AG08395 (cell line): ENCODE measurements around the gene RFX2.
"Not testable (repeated sequence)": the region's sequence is repeated elsewhere in the genome, so short reads cannot be mapped to it uniquely, and the experiment has no call there.

ENCODE experiments used
- DNase-seq: peaks from one replicate; pipeline ENCODE4 v3.0.0; 2012; ENCODE audit warnings: mixed read lengths, low spot score

Gene RFX2

DNA sequence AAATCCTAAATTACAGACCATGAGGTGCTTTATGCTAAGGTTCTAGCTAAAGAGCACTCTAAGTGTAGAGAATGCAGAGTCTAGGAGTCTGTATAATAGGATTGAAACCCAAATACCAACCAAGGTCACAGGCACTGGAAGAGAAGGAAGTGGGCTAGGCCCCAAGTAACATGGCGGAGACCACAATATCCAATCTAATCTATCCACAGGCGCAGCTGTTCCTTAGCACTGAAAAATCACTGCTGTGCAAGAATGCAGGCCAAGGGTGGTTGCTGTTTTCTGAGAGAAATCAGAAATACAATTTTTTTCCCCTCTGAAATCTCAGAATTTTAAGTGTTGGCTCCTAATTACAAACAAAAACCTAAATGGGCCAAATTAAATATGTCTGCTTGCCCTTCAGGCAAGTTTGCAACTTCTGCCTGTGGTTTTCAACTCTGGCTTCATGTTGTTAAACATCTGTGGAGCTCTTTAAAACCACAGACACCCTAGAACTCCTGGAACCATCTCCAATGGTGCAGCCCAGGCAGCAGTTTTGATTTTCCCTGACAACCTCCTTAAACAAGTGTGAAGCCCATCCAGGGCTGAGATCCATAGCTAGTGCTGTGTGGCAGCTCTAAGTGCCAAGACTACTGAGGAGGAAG is 138.5 kb downstream of the RFX2 start:
- no peak for DNase-seq

DNA sequence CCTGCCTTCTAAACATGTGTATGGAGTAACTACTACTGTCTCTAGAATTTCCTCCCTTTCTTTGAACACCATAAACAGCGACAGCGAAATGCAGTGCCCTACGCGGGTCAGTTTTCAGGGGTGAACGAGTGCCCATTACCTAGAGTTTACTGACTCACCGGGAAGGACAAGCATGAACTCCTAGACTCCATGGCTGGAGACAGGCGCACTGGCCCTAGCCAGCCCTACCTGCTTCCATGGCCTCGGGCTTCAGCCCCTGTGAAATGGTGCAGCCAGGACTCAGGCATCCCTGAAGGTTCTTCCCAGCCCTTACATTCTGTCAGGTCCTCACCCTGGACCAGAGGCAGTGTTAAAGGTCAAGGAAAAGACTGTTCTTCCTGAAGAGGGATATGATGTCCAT is 140.8 kb downstream of the RFX2 start:
- no peak for DNase-seq

DNA sequence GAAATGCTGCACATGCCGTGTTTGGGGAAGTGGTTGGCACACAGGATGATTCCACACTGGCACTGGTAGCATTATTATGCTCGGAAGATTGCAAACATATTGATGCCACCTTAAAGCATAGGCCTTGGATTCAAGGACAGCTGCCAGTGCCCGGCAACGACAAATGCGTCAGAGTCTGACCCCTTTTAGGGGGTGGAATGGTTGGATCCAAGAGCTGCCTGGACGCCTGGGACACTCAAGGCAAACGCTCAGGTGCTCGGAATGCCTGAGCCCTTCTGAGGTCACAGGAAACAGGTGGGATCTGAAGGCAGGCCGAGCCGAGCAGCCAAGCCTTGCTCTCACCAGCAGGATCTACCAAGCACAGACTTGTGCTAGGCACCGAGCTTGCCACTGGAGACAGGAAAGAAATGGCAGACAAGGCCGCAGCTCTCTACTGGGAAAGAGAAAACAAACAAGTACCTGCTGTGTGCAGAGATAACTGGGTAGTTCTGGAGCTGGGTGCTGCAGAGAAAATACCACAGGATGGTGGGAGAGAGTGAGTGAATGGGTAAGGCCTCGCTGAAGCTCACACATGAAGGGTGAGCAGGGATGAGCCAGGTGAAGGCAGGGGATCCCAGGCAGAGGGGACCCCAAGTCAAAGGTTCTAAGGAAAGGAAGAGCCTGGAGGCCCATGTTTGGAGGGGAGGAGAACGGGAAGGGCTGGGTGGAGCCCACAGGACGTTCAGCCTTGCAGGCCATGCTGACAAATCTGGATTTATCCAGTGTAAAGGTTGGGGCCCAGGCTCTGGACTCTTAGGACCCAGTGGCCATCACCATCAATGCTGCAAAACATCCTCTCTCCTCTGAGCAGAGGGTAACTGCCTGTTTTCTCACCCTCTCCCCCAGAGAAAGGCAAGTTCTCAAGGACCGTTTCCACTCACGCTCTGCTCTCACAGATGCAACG is 141.6 kb downstream of the RFX2 start:
- DNase-seq: no peak

- DNase-seq: peak; percentile 85
Measured at GRCh38 chr19:5967994-5968430, 142.3 kb downstream of the RFX2 start.

GRCh38 chr19:5967571-5967970 is 142.7 kb downstream of the RFX2 start:
- DNase-seq: no peak

DNA sequence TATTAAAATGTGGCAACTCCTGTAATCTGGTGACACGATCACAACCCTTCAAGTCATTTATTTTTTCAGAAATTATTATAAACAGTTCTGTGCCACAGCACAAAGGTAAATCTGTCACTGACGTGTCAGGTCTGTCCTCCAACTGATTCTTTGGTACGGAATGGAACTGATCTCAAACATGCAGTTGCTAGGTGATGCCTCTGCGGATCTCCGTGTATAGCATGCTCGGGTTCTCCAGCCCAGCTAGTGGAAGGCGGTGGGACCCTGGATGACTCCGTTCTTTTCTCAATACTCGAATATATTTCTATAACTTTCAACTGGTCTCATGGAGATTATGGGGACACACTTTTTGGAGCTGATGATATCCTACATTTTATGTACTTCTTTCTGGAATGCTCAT is 143.4 kb downstream of the RFX2 start:
- DNase-seq: no peak

DNA sequence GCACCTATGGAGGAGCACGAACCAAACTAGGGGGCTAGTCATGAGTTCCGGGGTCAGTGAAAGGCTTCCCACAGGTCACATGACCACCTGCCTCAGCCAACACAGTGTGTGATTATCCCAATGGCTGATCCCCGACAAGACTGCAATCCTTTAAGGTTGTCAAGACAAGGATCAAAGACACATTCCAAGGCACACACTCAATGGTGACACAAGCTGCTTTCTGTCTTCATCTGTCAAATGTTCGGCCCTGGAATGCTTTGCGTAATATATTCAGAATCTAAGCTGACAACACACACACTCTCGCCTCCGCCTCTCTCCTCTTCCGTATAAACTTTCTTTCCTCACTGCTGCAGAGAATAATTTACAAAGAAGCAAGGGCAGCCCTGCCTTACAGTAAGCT is 144.1 kb downstream of the RFX2 start:
- DNase-seq: peak; percentile 49

DNA sequence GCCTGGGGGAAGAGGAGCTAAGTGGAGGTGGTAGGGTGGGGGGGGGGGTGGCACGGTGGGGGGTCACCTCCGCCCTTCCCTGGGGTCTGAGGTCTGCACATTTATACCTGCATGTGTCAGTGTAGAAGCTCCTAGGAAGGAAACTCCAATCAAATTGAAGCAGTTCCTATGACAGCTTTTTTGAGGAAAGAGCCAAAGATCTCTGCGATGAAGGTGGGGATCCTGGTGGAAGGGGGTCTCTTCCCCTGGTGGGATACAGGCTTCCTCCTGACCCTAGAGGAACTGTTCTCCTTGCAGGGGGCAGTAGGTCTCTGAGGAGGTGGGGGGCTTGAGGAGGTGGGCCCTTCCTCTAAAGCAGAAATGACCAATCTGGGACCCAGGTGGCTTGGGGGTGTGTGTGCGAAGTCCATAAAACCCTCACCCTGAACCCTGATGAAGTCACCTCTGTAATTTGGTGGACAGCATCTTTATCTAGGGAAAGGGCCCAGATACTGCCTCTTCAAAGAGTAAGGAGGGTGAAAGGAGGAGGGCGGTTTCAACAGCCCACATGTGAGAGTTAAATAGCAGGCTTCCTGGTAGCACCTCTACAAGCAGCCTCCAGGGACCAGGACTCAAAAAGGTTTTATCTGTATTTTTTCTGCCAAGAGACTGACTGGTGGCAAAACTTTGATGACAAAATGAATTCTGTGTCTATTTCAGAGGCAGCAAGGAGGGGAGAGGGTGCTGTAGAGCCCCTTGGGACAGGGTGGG is 145.3 kb downstream of the RFX2 start:
- DNase-seq: no peak

DNA sequence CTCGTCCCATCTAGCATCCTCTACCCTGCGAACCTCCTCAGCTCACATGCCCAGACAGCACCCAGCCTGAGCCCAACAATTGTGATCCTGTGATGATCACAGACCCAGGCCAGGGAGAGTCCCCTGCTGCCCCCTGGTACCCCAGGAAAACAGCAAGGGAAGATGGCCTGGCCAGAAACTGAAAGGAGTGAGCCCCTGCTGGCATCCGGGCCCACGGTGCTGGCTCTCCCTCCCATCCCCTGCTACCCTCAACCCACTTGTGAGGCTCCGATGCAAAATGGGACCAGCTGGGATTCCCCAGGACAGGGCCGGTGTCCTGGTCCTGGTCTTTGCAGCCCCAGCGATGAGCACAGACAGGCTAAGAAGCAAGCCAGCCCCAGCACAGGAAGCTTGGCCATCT is 146.4 kb downstream of the RFX2 start:
- DNase-seq: no peak

- DNase-seq: not testable (repeated sequence)
Measured at GRCh38 chr19:5963259-5963658, 147.0 kb downstream of the RFX2 start.

- DNase-seq: peak; percentile 70
Measured at GRCh38 chr19:5961969-5962945, 148.0 kb downstream of the RFX2 start.

- DNase-seq: not testable (repeated sequence)
Measured at GRCh38 chr19:5961641-5961968, 148.7 kb downstream of the RFX2 start.

- DNase-seq: no peak
Measured at GRCh38 chr19:5960005-5961001, 150.0 kb downstream of the RFX2 start.

DNA sequence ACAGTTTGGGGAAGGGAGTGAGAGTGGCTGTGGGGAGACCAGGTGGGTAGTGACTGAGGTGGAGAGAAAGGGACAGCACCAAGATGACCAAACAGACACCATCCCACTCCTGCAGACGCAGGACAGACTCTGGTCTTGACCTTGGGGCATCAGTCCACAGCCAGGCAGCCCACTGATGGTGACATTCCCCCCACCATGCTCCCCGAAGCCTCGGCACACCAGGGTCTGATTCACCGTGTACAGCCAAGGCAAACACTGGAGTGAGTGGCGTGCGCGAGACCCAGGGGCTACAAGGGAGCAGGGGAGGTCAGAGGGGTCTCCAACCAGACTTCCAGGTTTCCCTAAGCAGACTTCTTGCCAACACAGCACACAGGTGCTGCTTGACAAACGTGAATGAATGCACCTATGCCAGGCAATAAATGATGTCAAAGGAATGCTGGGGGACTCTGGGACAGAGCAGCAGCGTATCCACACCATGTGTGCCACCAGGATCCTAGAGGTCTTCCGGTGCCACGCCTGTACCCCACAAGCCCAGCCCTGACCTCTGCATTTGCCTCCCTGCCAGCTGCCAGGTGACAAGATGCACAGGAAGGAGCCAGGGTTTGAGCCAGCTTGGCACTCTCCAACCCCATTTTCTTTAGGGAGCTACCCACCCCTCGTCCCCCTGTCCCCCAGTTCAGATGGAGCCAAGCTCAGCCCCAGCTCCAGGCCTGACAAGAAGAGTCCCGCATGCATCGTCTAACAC is 150.9 kb downstream of the RFX2 start:
- no peak for DNase-seq

DNA sequence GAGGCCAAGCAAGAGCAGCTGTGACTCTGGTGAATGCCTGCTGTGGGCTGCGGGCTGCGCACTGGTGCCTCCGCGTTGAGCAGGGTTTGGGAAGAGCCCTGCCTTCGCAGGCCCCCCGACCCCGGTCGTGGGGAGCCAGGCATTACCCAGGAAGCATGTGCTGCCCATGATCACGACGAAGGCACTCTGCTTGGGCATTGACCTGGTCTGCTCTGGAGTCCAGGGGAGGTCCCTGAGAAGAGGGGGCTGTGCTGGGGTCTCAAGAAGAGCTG is 151.5 kb downstream of the RFX2 start:
- no peak for DNase-seq

GRCh38 chr19:5958074-5958850 is 152.0 kb downstream of the RFX2 start:
- DNase-seq: no peak

- DNase-seq: no peak
Measured at GRCh38 chr19:5957170-5957569, 153.1 kb downstream of the RFX2 start.

DNA sequence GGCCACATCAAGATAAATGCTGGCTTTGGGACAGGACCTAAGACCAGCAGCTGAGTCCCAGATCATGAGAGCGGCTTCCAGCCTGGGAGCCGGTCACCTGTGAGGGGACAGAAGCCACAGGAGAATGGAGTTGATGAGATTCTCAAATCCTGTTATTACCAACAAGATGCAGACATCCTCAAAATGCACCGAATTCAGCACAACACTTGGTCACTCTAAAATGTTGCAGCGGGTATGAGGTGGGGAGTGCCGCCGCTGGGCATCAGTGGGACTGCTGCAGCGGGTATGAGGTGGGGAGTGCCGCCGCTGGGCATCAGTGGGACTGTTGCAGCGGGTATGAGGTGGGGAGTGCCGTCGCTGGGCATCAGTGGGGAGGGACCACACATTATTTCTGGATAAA is 153.6 kb downstream of the RFX2 start:
- no peak for DNase-seq

DNA sequence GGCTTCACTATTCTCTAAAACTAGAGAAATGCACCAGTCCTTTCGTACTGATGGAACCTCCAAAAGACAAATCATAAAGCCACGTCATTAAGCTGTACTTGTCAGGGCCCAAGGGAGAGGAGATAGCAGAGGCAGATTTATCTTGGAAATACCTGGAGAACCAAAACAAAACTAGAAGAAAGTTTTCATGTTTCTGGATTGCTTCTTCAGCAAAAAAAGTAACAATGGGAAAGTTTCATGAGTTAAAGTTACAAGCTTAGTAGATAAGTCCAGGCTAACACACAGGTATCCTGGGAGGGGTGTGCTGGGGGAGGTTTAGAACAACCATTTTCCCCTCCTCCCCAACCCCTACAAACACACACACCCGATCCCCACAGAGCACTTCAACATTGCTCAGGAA is 154.0 kb downstream of the RFX2 start:
- no peak for DNase-seq
